ENCODE measurements around the gene AXIN1.

The AXIN1 gene

GRCh38 chr16:296806-297510, 55.6 kb downstream of the AXIN1 start:
- no peaks in the 10 kb centered on the region for H3K36me3 ChIP-seq (ENCODE audit: insufficient read depth, low read length)
- H3K4me2 ChIP-seq (ENCODE audit: low read depth, low read length, poor library complexity, severe bottlenecking) = no peak overlapping the region
- no peaks in the 10 kb centered on the region for H4K20me1 ChIP-seq (ENCODE audit: insufficient read depth, low read length, poor library complexity, severe bottlenecking)
- no peaks in the 10 kb centered on the region for H3K9me3 ChIP-seq (ENCODE audit: insufficient read depth, low read depth, low read length)
- no peaks in the 10 kb centered on the region for H3K9me2 ChIP-seq (replicated peaks; ENCODE audit: low read depth, low read length)
- H3K4me3 ChIP-seq (ENCODE audit: low read length, poor library complexity, severe bottlenecking) = no peak overlapping the region
- no peaks in the 10 kb centered on the region for H3K27me3 ChIP-seq (ENCODE audit: insufficient read depth, low read length, poor library complexity, severe bottlenecking)
- TF ChIP-seq EZH2phosphoT487 (IDR thresholded peaks at IDR 0.05; ENCODE audit: borderline replicate concordance) (no peak), CTCF (conservative IDR thresholded peaks at IDR 0.05; ENCODE audit: low read length) (no peak)
- H3K79me2 ChIP-seq (ENCODE audit: insufficient read depth, low read length) = no peaks in the 10 kb centered on the region
- H3K4me1 ChIP-seq (ENCODE audit: insufficient read depth, low read length, poor library complexity, severe bottlenecking) = no peaks in the 10 kb centered on the region
- H3F3A ChIP-seq (ENCODE audit: low read depth) = no peaks in the 10 kb centered on the region
- no peak overlapping the region for H3K9ac ChIP-seq (ENCODE audit: low read depth, low read length, poor library complexity, severe bottlenecking)
- H2AFZ ChIP-seq (ENCODE audit: low read length) = no peak overlapping the region

- Histone ChIP-seq H3K36me3 (ENCODE audit: insufficient read depth, low read length) (no peaks in the 10 kb centered on the region), H4K20me1 (ENCODE audit: insufficient read depth, low read length, poor library complexity, severe bottlenecking) (no peaks in the 10 kb centered on the region), H3K4me1 (ENCODE audit: insufficient read depth, low read length, poor library complexity, severe bottlenecking) (no peaks in the 10 kb centered on the region), H3F3A (ENCODE audit: low read depth) (no peaks in the 10 kb centered on the region), H3K4me3 (ENCODE audit: low read length, poor library complexity, severe bottlenecking) (no peak overlapping the region), H3K27me3 (ENCODE audit: insufficient read depth, low read length, poor library complexity, severe bottlenecking) (no peaks in the 10 kb centered on the region), H3K9me3 (ENCODE audit: insufficient read depth, low read depth, low read length) (no peaks in the 10 kb centered on the region), H2AFZ (ENCODE audit: low read length) (no peak overlapping the region), H3K9me2 (replicated peaks; ENCODE audit: low read depth, low read length) (no peaks in the 10 kb centered on the region), H3K9ac (ENCODE audit: low read depth, low read length, poor library complexity, severe bottlenecking) (no peak overlapping the region), H3K4me2 (ENCODE audit: low read depth, low read length, poor library complexity, severe bottlenecking) (no peak overlapping the region), H3K79me2 (ENCODE audit: insufficient read depth, low read length) (no peaks in the 10 kb centered on the region)
- no peak for TF ChIP-seq EZH2phosphoT487 (IDR thresholded peaks at IDR 0.05; ENCODE audit: borderline replicate concordance)
These were observed 56.2 kb downstream of the AXIN1 start for GRCh38 chr16:296276-296675.

- Histone ChIP-seq H3K27me3 (ENCODE audit: insufficient read depth, low read length, poor library complexity, severe bottlenecking) (no peaks in the 10 kb centered on the region), H3K36me3 (ENCODE audit: insufficient read depth, low read length) (peaks cover under 1% of the 10 kb centered on the region; the same call in 1 of the 2 replicates), H3F3A (ENCODE audit: low read depth) (no peaks in the 10 kb centered on the region), H3K9me2 (replicated peaks; ENCODE audit: low read depth, low read length) (no peaks in the 10 kb centered on the region), H3K9ac (ENCODE audit: low read depth, low read length, poor library complexity, severe bottlenecking) (no peak overlapping the region), H3K9me3 (ENCODE audit: insufficient read depth, low read depth, low read length) (no peaks in the 10 kb centered on the region), H3K79me2 (ENCODE audit: insufficient read depth, low read length) (no peaks in the 10 kb centered on the region), H3K4me1 (ENCODE audit: insufficient read depth, low read length, poor library complexity, severe bottlenecking) (no peaks in the 10 kb centered on the region), H4K20me1 (ENCODE audit: insufficient read depth, low read length, poor library complexity, severe bottlenecking) (no peaks in the 10 kb centered on the region), H2AFZ (ENCODE audit: low read length) (no peak overlapping the region), H3K4me2 (ENCODE audit: low read depth, low read length, poor library complexity, severe bottlenecking) (no peak overlapping the region), H3K4me3 (ENCODE audit: low read length, poor library complexity, severe bottlenecking) (no peak overlapping the region)
- no peak for TF ChIP-seq EZH2phosphoT487 (IDR thresholded peaks at IDR 0.05; ENCODE audit: borderline replicate concordance)
- TF ChIP-seq CTCF (conservative IDR thresholded peaks at IDR 0.05; ENCODE audit: low read length) = no peak
These were observed 59.3 kb downstream of the AXIN1 start for GRCh38 chr16:293043-293775.

All from Loucy (cell line).